ENCODE measurements around the gene FOXP2.

The FOXP2 gene

GRCh38 chr7:114530057-114530611 lies 115.5 kb downstream of the FOXP2 start:
- H3K36me3 ChIP-seq (ENCODE audit: insufficient read depth, low read length), result no peaks in the 10 kb centered on the region
- TF ChIP-seq CTCF (IDR thresholded peaks at IDR 0.05; ENCODE audit: low read length), result no peak
- no peak overlapping the region for H3K4me3 ChIP-seq (ENCODE audit: low read depth, low read length, poor library complexity, severe bottlenecking)
- no peaks in the 10 kb centered on the region for H3K9me3 ChIP-seq (ENCODE audit: low read length)
- no peaks in the 10 kb centered on the region for H3K79me2 ChIP-seq (ENCODE audit: insufficient read depth, low read length)
- H3K9me2 ChIP-seq (ENCODE audit: low read depth, low read length), result no peaks in the 10 kb centered on the region
- no peaks in the 10 kb centered on the region for H3K4me1 ChIP-seq (ENCODE audit: insufficient read depth, low read length, severe bottlenecking)
- no peaks in the 10 kb centered on the region for H3K27me3 ChIP-seq (ENCODE audit: insufficient read depth, low read length)
- no peaks in the 10 kb centered on the region for H3F3A ChIP-seq (ENCODE audit: insufficient read depth, low read length)
- H2AFZ ChIP-seq (ENCODE audit: low read length), result no peak overlapping the region
- H4K20me1 ChIP-seq (ENCODE audit: insufficient read depth, low read length), result no peaks in the 10 kb centered on the region
- no peak overlapping the region for H3K27ac ChIP-seq (ENCODE audit: low read depth, low read length, poor library complexity, severe bottlenecking)
- H3K4me2 ChIP-seq (ENCODE audit: low read length), result no peak overlapping the region
- no peak overlapping the region for H3K9ac ChIP-seq (ENCODE audit: low read length)

- Histone ChIP-seq H3K27me3 (ENCODE audit: insufficient read depth, low read length) (no peaks in the 10 kb centered on the region), H3K4me3 (ENCODE audit: low read depth, low read length, poor library complexity, severe bottlenecking) (no peak overlapping the region), H3K79me2 (ENCODE audit: insufficient read depth, low read length) (no peaks in the 10 kb centered on the region), H3K9ac (ENCODE audit: low read length) (no peak overlapping the region), H3F3A (ENCODE audit: insufficient read depth, low read length) (no peaks in the 10 kb centered on the region), H3K4me2 (ENCODE audit: low read length) (no peak overlapping the region), H3K36me3 (ENCODE audit: insufficient read depth, low read length) (no peaks in the 10 kb centered on the region), H3K9me3 (ENCODE audit: low read length) (no peaks in the 10 kb centered on the region), H2AFZ (ENCODE audit: low read length) (no peak overlapping the region), H3K9me2 (ENCODE audit: low read depth, low read length) (no peaks in the 10 kb centered on the region), H3K4me1 (ENCODE audit: insufficient read depth, low read length, severe bottlenecking) (no peaks in the 10 kb centered on the region), H4K20me1 (ENCODE audit: insufficient read depth, low read length) (no peaks in the 10 kb centered on the region), H3K27ac (ENCODE audit: low read depth, low read length, poor library complexity, severe bottlenecking) (no peak overlapping the region)
- TF ChIP-seq CTCF (IDR thresholded peaks at IDR 0.05; ENCODE audit: low read length) (no peak), EZH2 (IDR thresholded peaks at IDR 0.05; ENCODE audit: borderline replicate concordance, low read length) (no peak)
Observed at GRCh38 chr7:114531326-114531725, 116.7 kb downstream of the FOXP2 start.

GRCh38 chr7:114533131-114533530 lies 118.5 kb downstream of the FOXP2 start:
- Histone ChIP-seq H3K9me3 (ENCODE audit: low read length) (no peaks in the 10 kb centered on the region), H3K4me1 (ENCODE audit: insufficient read depth, low read length, severe bottlenecking) (no peaks in the 10 kb centered on the region), H3K27ac (ENCODE audit: low read depth, low read length, poor library complexity, severe bottlenecking) (no peak overlapping the region), H3K27me3 (ENCODE audit: insufficient read depth, low read length) (no peaks in the 10 kb centered on the region), H3K79me2 (ENCODE audit: insufficient read depth, low read length) (no peaks in the 10 kb centered on the region), H3K9ac (ENCODE audit: low read length) (no peak overlapping the region), H3K9me2 (ENCODE audit: low read depth, low read length) (no peaks in the 10 kb centered on the region), H2AFZ (ENCODE audit: low read length) (no peak overlapping the region), H3F3A (ENCODE audit: insufficient read depth, low read length) (no peaks in the 10 kb centered on the region), H4K20me1 (ENCODE audit: insufficient read depth, low read length) (no peaks in the 10 kb centered on the region), H3K4me3 (ENCODE audit: low read depth, low read length, poor library complexity, severe bottlenecking) (no peak overlapping the region), H3K36me3 (ENCODE audit: insufficient read depth, low read length) (no peaks in the 10 kb centered on the region), H3K4me2 (ENCODE audit: low read length) (no peak overlapping the region)
- TF ChIP-seq EZH2 (IDR thresholded peaks at IDR 0.05; ENCODE audit: borderline replicate concordance, low read length) (no peak), CTCF (IDR thresholded peaks at IDR 0.05; ENCODE audit: low read length) (no peak)
